Ascending aorta (tissue), 2 donors: ENCODE measurements around the gene LILRA6. TPM values are rescaled to one million over a fixed set of nuclear protein-coding genes. Genes with fewer than 3 reads are reported as not detected.

Experiments
- DNase-seq, 2 donors: peaks; one replicate each; pipeline ENCODE4 v3.0.0-alpha.2; 2019; ENCODE audit warnings: low spot score in 2 of 2
- H3K27ac ChIP-seq, 2 donors: fragments of 200-600 bp; sonication (generic); one replicate each; pipeline ENCODE4 v1.5.1; 2016 to 2017; ENCODE audit warnings: mild to moderate bottlenecking in 1 of 2
- H3K27me3 ChIP-seq: fragments of 200-600 bp; sonication (generic); one replicate; pipeline ENCODE4 v1.5.1; 2017
- H3K36me3 ChIP-seq, 2 donors: fragments of 200-600 bp; sonication (generic); one replicate each; pipeline ENCODE4 v1.5.1; 2016
- H3K4me1 ChIP-seq, 2 donors: fragments of 200-600 bp; sonication (generic); one replicate each; pipeline ENCODE4 v1.5.1; 2016 to 2017; ENCODE audit warnings: mild to moderate bottlenecking in 1 of 2
- H3K4me3 ChIP-seq, 2 donors: fragments of 200-600 bp; sonication (generic); one replicate each; pipeline ENCODE4 v1.5.1; 2016 to 2017; ENCODE audit warnings: mild to moderate bottlenecking in 1 of 2
- H3K9me3 ChIP-seq, 2 donors: fragments of 200-600 bp; sonication (generic); one replicate each; pipeline ENCODE4 v1.5.1; 2016
- CTCF ChIP-seq, 3 experiments: fragments of 200-600 bp in 2 of 3; fragments of 450-650 bp in 1 of 3; sonication (generic) in 2 of 3; IDR thresholded peaks; one replicate each; pipeline ENCODE4 v1.5.1; 2016 to 2019; ENCODE audit warnings: antibody characterized with exemption in 3 of 3, mild to moderate bottlenecking in 1 of 3, moderate library complexity in 1 of 3
- intact Hi-C: fragments of 100-400 bp; cut with DNase I; formaldehyde crosslinking; loops from one replicate; pipeline ENCODE4 v1.15.1; 2023
- total RNA-seq: library from RNA; depleted of rRNA; stranded (reverse); fragments of >200 nt; gene quantifications from one replicate; pipeline ENCODE4 v1.1.0, GENCODE V29; 2016

Gene LILRA6
- total RNA-seq, 1 donor from 2014 or later: 25.1 TPM

GRCh38 chr19:54189145-54189734, 53.4 kb downstream of the LILRA6 start, which contains the start of gene MBOAT7:
MBOAT7 (minus strand) TSS chr19:54189580; CDS start chr19:54188508, 1,072 bp downstream.
- Histone ChIP-seq H3K4me3 (peak within 1 kb of the TSS; percentile 81 to 85), H3K4me1 (peaks cover 6 to 20% of the 10 kb centered on the region in 2 donors), H3K36me3 (peaks cover 9 to 13% of the 10 kb centered on the region in 2 donors), H3K9me3 (no peaks in the 10 kb centered on the region), H3K27me3 (no peaks in the 10 kb centered on the region), H3K27ac (peak within 1 kb of the TSS; percentile 100)
- TF ChIP-seq CTCF (IDR thresholded peaks at IDR 0.05): peak in 2 of 3 experiments; percentile 33 to 47
- intact Hi-C loops: loop anchor here (1.0 to 5.0 kb wide), 2 partner anchors 30 to 1247 kb away; partner anchors contain the start of gene LENG1
- no peak for DNase-seq

- intact Hi-C loops: loop anchor here (5.0 kb wide), 1 partner anchor 1246 kb away; no protein-coding TSS in a partner anchor
- no peak for DNase-seq
- Histone ChIP-seq H3K4me1 (peaks cover 6 to 20% of the 10 kb centered on the region in 2 donors), H3K36me3 (peaks cover 3 to 9% of the 10 kb centered on the region in 2 donors), H3K9me3 (no peaks in the 10 kb centered on the region), H3K4me3 (peak overlapping the region; percentile 81 to 85), H3K27me3 (no peaks in the 10 kb centered on the region), H3K27ac (peak overlapping the region; percentile 100)
- TF ChIP-seq CTCF (IDR thresholded peaks at IDR 0.05): no peak
These were observed 54.2 kb downstream of the LILRA6 start for GRCh38 chr19:54188215-54188871.

- Histone ChIP-seq H3K4me3 (no peak overlapping the region), H3K4me1 (peaks cover 4 to 12% of the 10 kb centered on the region in 2 donors), H3K27ac (no peak overlapping the region), H3K36me3 (peaks cover 0 to 9% of the 10 kb centered on the region in 2 donors), H3K9me3 (no peaks in the 10 kb centered on the region), H3K27me3 (no peaks in the 10 kb centered on the region)
- DNase-seq: no peak
- intact Hi-C loops: loop anchor here (5.0 kb wide), 1 partner anchor 1245 kb away; no protein-coding TSS in a partner anchor
- no peak for TF ChIP-seq CTCF (IDR thresholded peaks at IDR 0.05)
These were observed 55.6 kb downstream of the LILRA6 start for GRCh38 chr19:54186934-54187381.

Other genes with a start within 250 kb of the LILRA6 start
- gene VSTM1, start 178.9 kb downstream of the LILRA6 start, total RNA-seq: not detected
- gene TARM1, start 161.4 kb downstream of the LILRA6 start, total RNA-seq: not detected
- 13.6 TPM for gene OSCAR, start 142.0 kb downstream of the LILRA6 start, total RNA-seq
- 12.5 TPM for gene NDUFA3, start 139.9 kb downstream of the LILRA6 start, total RNA-seq
- gene TFPT, start 127.1 kb downstream of the LILRA6 start, total RNA-seq: 10.6 TPM
- gene PRPF31, start 127.0 kb downstream of the LILRA6 start, total RNA-seq: 84.1 TPM
- 69.1 TPM for gene CNOT3, start 105.0 kb downstream of the LILRA6 start, total RNA-seq
- gene LENG1, start 83.1 kb downstream of the LILRA6 start, total RNA-seq: 2.7 TPM
- gene TMC4, start 69.6 kb downstream of the LILRA6 start, total RNA-seq: 7.1 TPM
- 56.1 TPM for gene MBOAT7, start 53.2 kb downstream of the LILRA6 start, total RNA-seq
- 54.9 TPM for gene TSEN34, start 51.5 kb downstream of the LILRA6 start, total RNA-seq
- gene RPS9, start 41.9 kb downstream of the LILRA6 start, total RNA-seq: 2,061 TPM
- 38.2 TPM for gene LILRB3, start 19.8 kb downstream of the LILRA6 start, total RNA-seq
- gene LILRB5, start 14.5 kb upstream of the LILRA6 start, total RNA-seq: 38.2 TPM
- gene LILRB2, start 38.3 kb upstream of the LILRA6 start, total RNA-seq: 0.11 TPM
- not detected for gene LILRA5, start 70.4 kb upstream of the LILRA6 start, total RNA-seq
- gene LILRA4, start 96.4 kb upstream of the LILRA6 start, total RNA-seq: not detected
- gene LAIR1, start 122.1 kb upstream of the LILRA6 start, total RNA-seq: 11.1 TPM
- 58.4 TPM for gene TTYH1, start 172.7 kb upstream of the LILRA6 start, total RNA-seq
- gene LENG8, start 206.4 kb upstream of the LILRA6 start, total RNA-seq: 402 TPM
- 10.1 TPM for gene LENG9, start 221.0 kb upstream of the LILRA6 start, total RNA-seq
- gene CDC42EP5, start 230.5 kb upstream of the LILRA6 start, total RNA-seq: 153 TPM